Stimulated activated memory B cell treated with anti-CD40 and anti-IgM and Interleukin-4, amounts not matched to agents 10 μg/mL and 1 μg/mL and 100 μg/mL, for 72 hours (primary cell): ENCODE results near the gene PLCG2.
"Not testable (repeated sequence)": the region's sequence is repeated elsewhere in the genome, so short reads cannot be mapped to it uniquely, and the experiment has no call there.

Experiments used
- ATAC-seq: fragments of 150-1000 bp; cut with Tn5 transposase; 2 replicates; pipeline ENCODE4 v1.10.0; 2021
- H3K27ac Mint-ChIP-seq: one replicate; pipeline ENCODE4 v1.8.0; 2022; ENCODE audit warnings: mild to moderate bottlenecking, mixed read lengths
- H3K27me3 Mint-ChIP-seq: one replicate; pipeline ENCODE4 v1.8.0; 2022; ENCODE audit warnings: mixed read lengths
- H3K36me3 Mint-ChIP-seq: one replicate; pipeline ENCODE4 v1.8.0; 2022; ENCODE audit warnings: mixed read lengths
- H3K4me1 Mint-ChIP-seq: one replicate; pipeline ENCODE4 v1.8.0; 2022; ENCODE audit warnings: mixed read lengths
- H3K4me3 Mint-ChIP-seq: one replicate; pipeline ENCODE4 v1.8.0; 2022; ENCODE audit warnings: mild to moderate bottlenecking, moderate library complexity, mixed read lengths
- H3K9me3 Mint-ChIP-seq: one replicate; pipeline ENCODE4 v1.8.0; 2022; ENCODE audit warnings: mixed read lengths

The PLCG2 gene

DNA sequence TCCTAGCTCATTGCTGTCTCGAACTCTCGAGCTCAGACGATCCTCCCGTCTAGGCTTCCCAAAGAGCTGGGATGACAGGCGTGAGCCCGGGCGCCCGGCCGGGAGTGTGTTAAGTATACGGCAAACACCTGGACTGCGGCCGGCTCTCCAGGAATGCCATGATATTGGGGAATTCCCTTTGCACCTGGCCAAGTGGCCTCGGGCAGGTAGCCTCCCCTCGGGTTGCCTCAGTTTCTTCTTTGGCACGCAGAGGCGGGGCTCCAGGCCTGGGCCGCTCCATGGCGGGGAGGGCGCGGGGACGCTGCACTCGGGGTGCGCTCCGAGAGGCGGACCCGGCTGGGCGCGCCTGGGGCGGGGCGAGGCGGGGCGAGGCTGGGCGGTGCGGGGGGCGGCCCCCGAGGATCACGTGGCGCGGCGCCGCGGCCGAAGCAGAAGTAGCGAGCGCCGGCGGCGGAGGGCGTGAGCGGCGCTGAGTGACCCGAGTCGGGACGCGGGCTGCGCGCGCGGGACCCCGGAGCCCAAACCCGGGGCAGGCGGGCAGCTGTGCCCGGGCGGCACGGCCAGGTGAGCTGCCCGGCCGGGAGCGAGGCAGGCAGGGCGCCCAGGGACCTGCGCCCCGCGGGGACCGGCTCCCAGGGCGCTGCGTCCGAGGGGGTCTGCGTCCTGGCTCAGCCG is at the start of gene PLCG2:
TSS of gene PLCG2 (plus strand) at position 431 of the 675 bp plus-strand sequence. CDS start 6,699 bp downstream, outside the sequence.
- H3K9me3 Mint-ChIP-seq: no peaks in the 10 kb centered on the region
- ATAC-seq: peak; percentile 94
- peak within 1 kb of the TSS; percentile 99 for H3K4me3 Mint-ChIP-seq
- peak within 1 kb of the TSS; percentile 92 for H3K27ac Mint-ChIP-seq
- H3K36me3 Mint-ChIP-seq: peaks cover 8% of the 10 kb centered on the region
- H3K27me3 Mint-ChIP-seq: no peaks in the 10 kb centered on the region
- peaks cover 81% of the 10 kb centered on the region for H3K4me1 Mint-ChIP-seq

DNA sequence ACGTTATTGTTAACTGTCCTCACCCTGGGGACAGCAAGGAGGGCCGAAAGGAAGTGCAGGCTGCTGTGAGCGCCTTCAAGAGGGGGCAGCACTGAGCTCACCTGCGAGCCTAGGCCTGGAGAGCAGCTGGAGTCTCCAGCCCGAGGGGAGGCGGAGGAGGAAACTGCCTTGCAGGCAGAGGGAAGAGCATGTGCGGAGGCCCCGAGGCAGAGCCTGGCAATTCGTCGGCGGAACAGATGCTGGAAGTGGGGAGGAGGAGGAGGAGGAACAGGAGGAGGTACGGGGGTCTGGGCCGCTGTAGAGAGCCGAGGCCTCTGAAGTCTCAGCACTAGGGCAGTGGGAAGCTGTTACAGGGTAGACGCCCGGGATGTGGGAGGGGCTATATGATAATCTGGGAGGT is 49.6 kb upstream of the PLCG2 start:
- H3K27ac Mint-ChIP-seq: peak overlapping the region; percentile 87
- H3K4me1 Mint-ChIP-seq: peaks cover 31% of the 10 kb centered on the region
- no peaks in the 10 kb centered on the region for H3K36me3 Mint-ChIP-seq
- H3K4me3 Mint-ChIP-seq: peak overlapping the region; percentile 73
- peaks cover 8% of the 10 kb centered on the region for H3K9me3 Mint-ChIP-seq
- H3K27me3 Mint-ChIP-seq: no peaks in the 10 kb centered on the region
- ATAC-seq: no peak

DNA sequence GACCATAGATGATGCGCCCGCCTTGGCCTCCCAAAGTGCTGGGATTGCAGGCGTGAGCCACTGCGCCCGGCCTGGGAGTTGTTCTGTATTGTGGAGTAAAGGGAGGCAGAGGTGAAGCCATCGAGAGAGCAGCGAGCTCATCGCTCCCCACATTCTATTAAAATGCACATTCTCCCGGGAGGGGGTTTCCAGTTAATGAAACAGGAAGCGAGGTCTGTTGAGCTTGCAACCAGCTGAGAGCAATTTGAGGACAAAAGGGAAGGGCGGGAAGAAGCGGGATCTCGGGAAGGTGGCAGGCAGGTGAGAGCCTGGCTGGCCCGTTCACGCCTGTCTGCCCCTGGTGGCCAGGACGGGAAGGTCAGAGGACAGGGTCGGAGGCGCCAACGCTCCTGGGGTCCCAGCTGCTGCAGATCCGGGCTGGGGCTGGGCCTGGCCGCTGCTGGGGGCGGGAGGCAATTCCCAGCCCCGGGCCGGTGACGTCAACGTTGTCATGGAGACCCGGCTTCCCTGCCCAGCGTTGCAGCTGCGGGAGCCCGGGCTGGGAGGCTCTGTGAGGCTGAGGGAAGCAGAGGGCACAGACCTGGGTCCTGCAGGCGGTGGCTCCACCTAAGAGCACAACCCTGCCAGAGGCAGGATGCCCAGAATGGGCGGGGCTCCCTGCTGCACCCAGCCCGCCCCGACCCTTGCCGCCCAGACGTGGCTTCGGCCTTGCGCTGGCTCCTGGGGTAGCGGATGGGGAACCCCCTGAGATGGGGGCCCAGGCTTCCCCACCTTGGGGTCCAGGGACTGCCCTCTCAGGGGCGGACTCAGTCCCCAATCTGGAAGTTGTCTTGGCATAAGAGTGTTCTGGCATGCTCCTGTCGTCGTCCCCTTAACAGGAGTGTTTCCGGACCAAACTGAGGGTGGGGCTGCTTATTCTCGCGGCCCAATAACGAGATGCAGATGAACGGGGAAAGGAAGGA is 48.7 kb upstream of the PLCG2 start:
- Mint-ChIP-seq H3K4me3 (peak overlapping the region; percentile 80), H3K4me1 (peaks cover 31% of the 10 kb centered on the region), H3K27me3 (no peaks in the 10 kb centered on the region), H3K36me3 (no peaks in the 10 kb centered on the region), H3K9me3 (peaks cover 8% of the 10 kb centered on the region), H3K27ac (peak overlapping the region; percentile 87)
- peak; percentile 90 for ATAC-seq

DNA sequence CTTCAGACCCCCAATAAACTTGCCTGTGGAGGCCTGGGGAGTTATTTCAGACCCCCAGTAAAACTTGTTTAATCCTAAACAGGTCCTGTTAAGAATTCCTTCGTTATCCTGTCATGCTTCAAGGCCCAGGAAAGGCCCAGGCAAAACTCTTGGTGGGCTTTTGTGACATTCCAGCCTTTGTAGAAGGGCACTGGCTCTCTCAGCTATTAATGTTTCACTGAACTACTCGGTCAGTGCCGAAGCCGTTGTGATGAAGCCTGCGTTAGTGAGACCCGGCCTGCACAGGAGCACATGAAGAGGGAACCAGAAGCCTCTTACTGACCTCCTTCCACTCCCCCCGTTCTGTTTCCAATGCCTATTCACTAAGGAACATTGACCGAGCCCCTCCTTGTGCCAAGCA is 47.4 kb upstream of the PLCG2 start:
- H3K27ac Mint-ChIP-seq: no peak overlapping the region
- H3K27me3 Mint-ChIP-seq: no peaks in the 10 kb centered on the region
- peaks cover 31% of the 10 kb centered on the region for H3K4me1 Mint-ChIP-seq
- no peaks in the 10 kb centered on the region for H3K36me3 Mint-ChIP-seq
- H3K4me3 Mint-ChIP-seq: no peak overlapping the region
- H3K9me3 Mint-ChIP-seq: peaks cover 8% of the 10 kb centered on the region
- ATAC-seq: no peak

DNA sequence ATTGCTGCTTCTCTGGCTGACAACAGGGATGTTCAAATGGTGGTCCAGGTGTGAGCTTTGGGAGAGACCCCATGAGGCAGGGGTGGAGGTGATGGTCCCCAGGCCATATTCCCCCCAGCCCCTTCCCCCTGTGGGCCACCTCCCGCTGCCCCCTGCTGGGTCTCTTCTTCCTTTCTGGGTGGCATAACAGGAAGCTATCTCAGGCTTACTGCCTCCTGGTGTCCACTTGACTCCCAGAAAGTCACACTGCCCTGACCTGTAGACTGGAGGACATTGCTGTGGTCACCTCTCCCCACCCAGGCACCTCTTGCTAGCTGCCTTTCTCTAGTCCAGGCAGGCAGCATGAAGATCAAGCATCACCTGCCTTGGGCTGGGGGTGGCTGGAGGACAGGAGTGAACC is 46.4 kb upstream of the PLCG2 start:
- Mint-ChIP-seq H3K9me3 (peaks cover 8% of the 10 kb centered on the region), H3K36me3 (no peaks in the 10 kb centered on the region), H3K4me1 (peaks cover 35% of the 10 kb centered on the region), H3K27ac (peak overlapping the region; percentile 38), H3K4me3 (no peak overlapping the region), H3K27me3 (no peaks in the 10 kb centered on the region)
- ATAC-seq: no peak

DNA sequence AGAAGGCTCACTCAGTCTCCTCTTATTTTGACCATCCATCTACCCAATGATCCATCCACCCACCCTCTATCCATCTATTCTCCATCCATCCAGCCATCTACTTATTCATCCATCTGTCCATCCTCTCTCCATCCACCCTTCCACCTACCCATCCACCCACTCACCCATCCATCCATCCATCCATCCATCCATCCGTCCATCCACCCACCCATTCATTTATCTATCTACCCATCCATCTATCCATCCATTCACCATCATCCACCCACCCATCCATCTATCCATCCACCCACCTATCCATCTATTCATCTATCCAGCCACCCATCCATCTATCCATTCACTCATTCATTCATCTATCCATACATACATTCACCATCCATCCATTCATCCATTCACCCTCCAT is 45.8 kb upstream of the PLCG2 start:
- H3K9me3 Mint-ChIP-seq: peaks cover 8% of the 10 kb centered on the region
- peak overlapping the region; percentile 1 for H3K27ac Mint-ChIP-seq
- no peak overlapping the region for H3K4me3 Mint-ChIP-seq
- H3K27me3 Mint-ChIP-seq: no peaks in the 10 kb centered on the region
- no peaks in the 10 kb centered on the region for H3K36me3 Mint-ChIP-seq
- peaks cover 35% of the 10 kb centered on the region for H3K4me1 Mint-ChIP-seq
- no peak for ATAC-seq

DNA sequence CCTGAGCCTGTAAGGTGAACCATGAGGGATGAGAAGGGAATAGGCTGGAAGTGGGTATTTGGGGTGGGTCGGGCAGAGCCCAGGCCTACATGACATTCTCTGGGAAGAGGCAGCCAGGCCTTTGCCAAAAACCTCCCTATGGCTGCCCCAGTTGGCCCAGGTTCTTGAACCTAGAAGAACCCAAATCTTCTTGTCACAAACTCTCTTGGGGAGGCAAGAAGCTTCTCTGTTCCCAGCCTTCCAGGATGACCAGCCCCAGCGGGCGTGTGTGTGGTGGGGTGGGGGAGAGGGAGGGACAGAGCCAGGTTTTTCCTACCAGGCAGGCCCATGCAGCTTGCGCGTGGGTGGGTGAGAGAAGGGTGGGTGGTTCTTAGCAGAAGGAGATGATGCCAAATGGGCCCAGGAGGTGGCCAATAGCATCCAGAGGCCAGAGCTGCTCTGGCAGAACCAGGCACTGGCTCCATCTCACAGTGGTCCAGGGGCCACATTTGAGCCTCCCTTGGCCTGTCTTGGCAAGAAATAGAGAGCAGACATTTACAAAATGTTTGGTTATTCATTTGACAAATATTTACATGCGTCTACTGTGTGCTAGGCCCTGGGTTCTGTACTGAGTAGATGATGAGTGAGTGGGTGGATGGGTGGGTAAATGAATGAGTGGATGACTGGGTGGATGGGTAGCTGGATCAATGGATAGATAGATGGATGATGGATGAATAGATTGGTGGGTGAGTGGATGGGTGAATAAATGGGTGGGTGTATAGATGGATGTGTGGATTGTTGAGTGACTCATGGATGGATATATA is 44.3 kb upstream of the PLCG2 start:
- H3K36me3 Mint-ChIP-seq: no peaks in the 10 kb centered on the region
- H3K27me3 Mint-ChIP-seq: no peaks in the 10 kb centered on the region
- peaks cover 36% of the 10 kb centered on the region for H3K4me1 Mint-ChIP-seq
- H3K27ac Mint-ChIP-seq: no peak overlapping the region
- H3K9me3 Mint-ChIP-seq: peaks cover 5% of the 10 kb centered on the region
- no peak for ATAC-seq
- no peak overlapping the region for H3K4me3 Mint-ChIP-seq

DNA sequence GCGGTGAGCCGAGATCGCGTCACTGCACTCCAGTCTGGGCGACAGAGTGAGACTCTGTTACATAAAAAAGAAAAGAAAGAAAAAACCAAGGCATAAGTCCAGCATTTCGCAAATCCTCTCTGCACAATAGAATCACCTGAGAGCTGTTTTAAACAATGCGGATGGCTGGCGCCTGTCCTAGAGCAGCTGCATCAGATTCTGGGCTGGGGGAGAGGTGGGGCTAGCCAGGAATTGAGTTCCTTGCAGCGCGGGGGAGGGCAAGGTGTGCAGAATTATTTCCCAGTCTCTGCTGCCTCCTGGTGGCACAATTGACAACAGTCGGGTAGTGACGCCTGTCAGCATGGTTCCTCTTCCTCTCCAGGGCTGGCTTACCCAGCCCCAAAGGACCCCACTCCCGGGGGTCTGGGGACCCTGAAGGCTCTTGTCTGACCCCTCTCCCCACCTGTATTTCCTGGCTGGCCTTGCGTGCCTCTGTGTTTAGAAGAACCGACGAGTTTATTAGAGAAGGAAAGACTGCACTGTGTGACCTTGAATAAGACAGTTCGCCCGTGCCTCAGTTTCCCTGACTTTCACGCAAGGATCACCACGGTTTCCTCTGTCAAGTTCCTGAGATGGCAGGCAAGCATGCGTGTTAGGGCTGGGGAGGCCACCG is 41.1 kb upstream of the PLCG2 start:
- Mint-ChIP-seq H3K4me1 (peaks cover 47% of the 10 kb centered on the region), H3K4me3 (peak overlapping the region; percentile 79), H3K9me3 (peaks cover 5% of the 10 kb centered on the region), H3K27me3 (no peaks in the 10 kb centered on the region), H3K27ac (peak overlapping the region; percentile 93), H3K36me3 (no peaks in the 10 kb centered on the region)
- ATAC-seq: peak; percentile 80

DNA sequence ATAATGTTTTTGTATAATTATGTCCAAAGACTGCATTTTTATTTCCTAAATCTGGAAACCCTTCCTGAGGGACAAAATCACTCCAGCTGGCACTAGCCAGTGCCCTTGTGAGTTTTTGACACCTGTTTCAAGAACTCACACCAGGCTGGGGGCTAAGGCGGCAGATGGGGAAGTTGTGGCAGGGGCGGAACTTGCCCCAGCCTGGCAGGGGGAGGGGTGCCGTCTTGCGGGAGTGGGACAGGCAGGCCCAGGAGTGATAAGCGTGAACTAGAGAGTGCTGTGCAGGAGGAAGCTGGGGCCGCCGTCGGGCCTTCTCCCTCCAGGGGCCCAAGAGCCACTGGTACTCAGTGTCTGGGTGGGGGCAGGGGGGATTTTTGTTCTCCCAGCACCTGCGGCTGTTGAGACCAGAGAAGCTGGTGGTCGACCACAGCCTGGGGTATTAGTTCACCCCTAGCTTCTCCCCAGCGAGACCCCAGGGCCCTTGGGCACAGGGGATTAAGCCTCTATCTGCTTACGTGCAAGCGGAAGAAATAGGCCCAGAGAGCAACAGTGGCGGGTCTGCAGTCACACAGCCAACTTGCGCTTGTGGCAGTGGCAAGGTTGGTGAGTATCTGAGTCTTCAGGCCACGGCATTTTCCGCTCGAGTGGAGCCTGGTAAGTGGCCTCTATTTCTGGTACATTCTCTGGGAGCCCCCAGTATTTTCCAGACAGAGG is 40.2 kb upstream of the PLCG2 start:
- peak; percentile 74 for ATAC-seq
- Mint-ChIP-seq H3K27me3 (no peaks in the 10 kb centered on the region), H3K4me1 (peaks cover 50% of the 10 kb centered on the region), H3K9me3 (no peaks in the 10 kb centered on the region), H3K4me3 (peak overlapping the region; percentile 77), H3K36me3 (no peaks in the 10 kb centered on the region), H3K27ac (peak overlapping the region; percentile 93)

DNA sequence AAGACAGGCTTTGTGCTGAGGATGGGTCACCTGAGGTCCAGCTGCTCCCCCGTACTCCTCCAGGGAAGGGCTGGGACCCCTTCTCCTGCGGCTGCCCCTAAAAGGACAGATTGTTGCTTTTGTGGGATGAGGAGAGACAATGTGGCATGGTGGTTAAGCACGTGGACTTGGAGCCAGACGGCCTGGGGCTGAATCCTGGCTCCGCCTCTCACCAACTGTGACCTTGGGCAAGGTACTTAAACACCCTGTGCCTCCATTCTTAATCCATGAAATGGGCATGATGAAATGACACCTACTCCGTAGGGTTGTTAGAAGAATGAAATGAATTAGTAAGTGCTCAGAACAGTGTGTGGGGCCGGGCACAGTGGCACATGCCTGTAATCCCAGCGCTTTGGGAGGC is 39.6 kb upstream of the PLCG2 start:
- ATAC-seq: no peak
- Mint-ChIP-seq H3K27ac (peak overlapping the region; percentile 93), H3K27me3 (no peaks in the 10 kb centered on the region), H3K9me3 (no peaks in the 10 kb centered on the region), H3K4me3 (peak overlapping the region; percentile 77), H3K36me3 (no peaks in the 10 kb centered on the region), H3K4me1 (peaks cover 50% of the 10 kb centered on the region)

DNA sequence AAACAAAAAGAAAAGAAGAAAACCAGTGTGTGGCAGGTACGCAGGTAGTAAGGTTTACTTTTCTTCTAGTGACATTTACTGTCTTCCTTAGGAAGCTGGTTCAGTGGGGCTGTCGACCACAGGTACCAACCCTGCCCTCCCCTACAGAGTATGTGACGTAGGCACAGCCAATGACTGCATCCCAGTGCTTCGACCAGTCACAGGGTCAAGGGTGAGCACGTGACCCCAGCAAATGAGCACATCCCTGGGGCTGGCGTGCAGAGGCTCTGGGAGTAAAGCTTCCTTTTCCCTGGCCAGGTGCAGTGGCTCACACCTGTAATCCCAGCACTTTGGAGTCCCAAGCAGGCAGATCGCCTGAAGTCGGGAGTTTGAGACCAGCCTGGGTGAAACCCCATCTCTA is 38.9 kb upstream of the PLCG2 start:
- Mint-ChIP-seq H3K4me1 (peaks cover 50% of the 10 kb centered on the region), H3K27ac (peak overlapping the region; percentile 93), H3K27me3 (no peaks in the 10 kb centered on the region), H3K36me3 (no peaks in the 10 kb centered on the region), H3K9me3 (no peaks in the 10 kb centered on the region), H3K4me3 (peak overlapping the region; percentile 77)
- peak; percentile 87 for ATAC-seq

DNA sequence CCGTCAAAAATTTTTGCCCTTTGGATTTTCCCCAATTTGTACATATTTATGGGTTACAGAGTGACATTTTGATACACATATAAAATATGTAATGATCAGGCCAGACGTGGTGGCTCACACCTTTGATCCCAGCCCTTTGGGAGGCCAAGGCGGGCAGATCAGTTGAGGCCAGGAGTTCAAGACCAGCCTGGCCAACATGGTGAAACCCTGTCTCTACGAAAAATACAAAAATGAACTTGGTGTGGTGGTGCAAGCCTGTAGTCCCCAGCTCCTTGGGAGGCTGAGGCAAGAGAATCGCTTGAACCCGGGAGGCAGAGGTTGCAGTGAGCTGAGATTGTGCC is 37.7 kb upstream of the PLCG2 start:
- H3K27ac Mint-ChIP-seq: peak overlapping the region; percentile 93
- not testable (repeated sequence) for H3K9me3 Mint-ChIP-seq

DNA sequence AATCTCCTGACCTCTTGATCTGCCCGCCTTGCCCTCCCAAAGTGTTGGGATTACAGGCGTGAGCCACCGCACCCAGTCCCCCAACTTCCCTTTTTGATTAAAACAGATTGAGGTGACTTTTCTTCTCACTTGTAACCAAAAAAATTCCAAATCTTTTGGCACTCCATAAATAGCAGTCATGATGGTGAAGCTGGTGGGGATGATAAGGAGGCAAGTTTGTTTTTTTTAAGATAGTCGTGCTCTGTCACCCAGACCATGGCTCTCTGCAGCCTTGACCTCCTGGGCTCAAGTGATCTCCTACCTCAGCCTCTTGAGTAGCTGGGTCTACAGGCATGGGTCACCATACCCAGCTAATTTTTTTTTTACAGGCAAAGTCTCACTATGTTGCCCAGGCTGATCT is 34.7 kb upstream of the PLCG2 start:
- H3K36me3 Mint-ChIP-seq: no peaks in the 10 kb centered on the region
- no peaks in the 10 kb centered on the region for H3K27me3 Mint-ChIP-seq
- no peak for ATAC-seq
- no peaks in the 10 kb centered on the region for H3K9me3 Mint-ChIP-seq
- H3K4me1 Mint-ChIP-seq: peaks cover 57% of the 10 kb centered on the region
- peak overlapping the region; percentile 7 for H3K4me3 Mint-ChIP-seq
- peak overlapping the region; percentile 89 for H3K27ac Mint-ChIP-seq

More for the DNA sequence above, 37.7 kb upstream of the PLCG2 start:
- peaks cover 61% of the 10 kb centered on the region for H3K4me1 Mint-ChIP-seq
- H3K27me3 Mint-ChIP-seq, ATAC-seq, H3K36me3 Mint-ChIP-seq, H3K4me3 Mint-ChIP-seq: not testable (repeated sequence)

DNA sequence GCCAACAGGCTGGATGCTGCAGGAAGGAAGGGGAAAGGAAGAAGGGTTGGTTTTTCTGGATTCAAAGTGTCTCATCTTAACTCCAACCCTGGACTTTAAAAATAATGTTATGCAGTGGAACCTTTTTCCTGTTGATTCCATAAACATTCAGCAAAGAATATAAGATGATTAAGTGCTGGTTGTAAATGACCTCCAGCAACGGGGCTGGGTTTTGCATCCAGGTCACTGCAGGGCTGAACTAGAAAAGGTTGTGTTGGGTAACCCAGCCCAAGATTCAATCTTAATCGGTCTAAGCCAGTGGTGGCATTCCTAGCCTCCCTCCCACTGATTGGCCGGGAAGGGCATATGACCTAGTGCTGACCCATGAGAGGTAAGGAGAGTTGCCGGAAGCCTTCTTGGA is 34.2 kb upstream of the PLCG2 start:
- ATAC-seq: no peak
- no peaks in the 10 kb centered on the region for H3K36me3 Mint-ChIP-seq
- H3K4me1 Mint-ChIP-seq: peaks cover 57% of the 10 kb centered on the region
- H3K9me3 Mint-ChIP-seq: no peaks in the 10 kb centered on the region
- peak overlapping the region; percentile 7 for H3K4me3 Mint-ChIP-seq
- H3K27ac Mint-ChIP-seq: peak overlapping the region; percentile 89
- H3K27me3 Mint-ChIP-seq: no peaks in the 10 kb centered on the region
